ENCODE results near the gene TMEM151A.
"Not testable (repeated sequence)": the region's sequence is repeated elsewhere in the genome, so short reads cannot be mapped to it uniquely, and the experiment has no call there.

Gene TMEM151A

DNA sequence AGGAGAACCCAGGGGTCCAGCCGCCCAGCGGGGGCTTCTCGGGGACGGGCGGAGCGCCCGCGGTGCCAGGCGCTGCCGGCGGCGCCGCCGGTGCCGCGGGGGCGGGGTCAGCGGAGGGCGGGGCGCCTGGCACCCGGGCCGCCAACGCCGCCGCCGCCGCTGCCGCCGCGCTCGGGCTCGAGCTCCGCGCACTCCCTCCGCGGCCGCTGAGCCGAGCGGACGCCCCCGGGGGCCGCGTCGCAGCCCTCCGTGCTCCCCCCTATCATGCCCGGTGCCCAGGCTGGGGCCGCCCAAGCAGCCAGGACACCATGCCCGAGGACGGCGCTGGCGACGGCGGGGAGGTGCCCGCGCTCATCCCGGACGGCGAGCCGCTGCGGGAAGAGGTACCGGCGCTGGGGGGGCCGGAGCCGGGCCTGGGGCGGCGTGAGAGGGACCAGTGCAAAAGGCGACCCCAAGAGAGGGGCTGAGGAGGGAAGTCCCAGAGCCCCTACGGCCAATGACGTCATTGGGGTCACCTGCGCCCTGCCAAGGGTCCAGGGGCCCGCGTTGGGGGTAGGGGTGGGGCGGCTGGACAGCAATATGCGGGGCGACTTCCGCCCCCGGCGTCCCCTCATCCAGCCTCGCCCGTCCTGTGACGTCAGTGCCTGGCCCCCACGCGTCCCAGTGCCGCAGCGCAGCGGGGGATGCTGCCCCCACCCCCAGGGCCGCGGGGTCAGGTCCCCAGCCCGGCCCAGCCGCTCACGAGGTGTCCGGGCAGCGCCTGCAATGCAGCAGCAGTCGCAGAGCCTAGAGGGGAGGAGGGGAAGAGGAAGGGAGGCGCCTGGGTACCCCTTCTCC lies at the start of gene TMEM151A:
Gene TMEM151A (plus strand): TSS at position 189 of the 837 bp plus-strand sequence. CDS start 120 bp downstream, at position 309.
- peak in 1 of 3 experiments; percentile 25 for DNase-seq (ENCODE audit: low read depth in 3 of 3)

DNA sequence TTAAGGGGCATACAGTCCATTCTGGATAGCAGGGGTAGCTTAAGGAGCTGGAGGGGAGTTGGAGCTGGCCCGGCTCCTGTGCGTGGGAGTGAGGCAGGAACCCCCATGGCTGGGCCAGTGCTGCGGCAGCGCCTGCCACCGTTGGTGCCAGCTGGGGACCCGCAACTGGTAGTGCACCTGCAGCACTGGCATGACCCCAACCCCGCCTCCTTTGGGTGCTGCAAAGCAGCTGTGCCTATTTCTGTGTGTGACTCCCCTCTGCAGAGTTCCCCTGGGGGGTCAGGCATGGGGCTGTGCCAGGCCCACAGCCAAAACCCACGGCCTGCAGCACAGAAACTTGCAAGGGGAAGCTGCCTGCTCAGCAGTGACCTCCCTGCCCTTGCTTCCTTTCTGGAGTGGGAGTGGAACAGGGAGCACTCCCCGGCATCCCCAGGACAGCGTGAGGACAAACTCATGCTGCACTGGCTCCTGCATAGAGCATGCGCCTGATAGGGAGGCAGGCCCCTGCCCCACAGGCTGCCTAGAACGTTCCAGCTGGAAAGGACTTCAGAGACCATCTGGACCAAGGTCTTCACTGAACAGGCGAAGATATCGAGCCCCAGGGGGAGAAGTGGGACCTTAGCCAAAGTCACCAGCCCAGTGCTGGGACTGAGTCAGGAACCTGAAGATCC lies 49.5 kb upstream of the TMEM151A start:
- no peak for DNase-seq (ENCODE audit: low read depth in 3 of 3)

DNA sequence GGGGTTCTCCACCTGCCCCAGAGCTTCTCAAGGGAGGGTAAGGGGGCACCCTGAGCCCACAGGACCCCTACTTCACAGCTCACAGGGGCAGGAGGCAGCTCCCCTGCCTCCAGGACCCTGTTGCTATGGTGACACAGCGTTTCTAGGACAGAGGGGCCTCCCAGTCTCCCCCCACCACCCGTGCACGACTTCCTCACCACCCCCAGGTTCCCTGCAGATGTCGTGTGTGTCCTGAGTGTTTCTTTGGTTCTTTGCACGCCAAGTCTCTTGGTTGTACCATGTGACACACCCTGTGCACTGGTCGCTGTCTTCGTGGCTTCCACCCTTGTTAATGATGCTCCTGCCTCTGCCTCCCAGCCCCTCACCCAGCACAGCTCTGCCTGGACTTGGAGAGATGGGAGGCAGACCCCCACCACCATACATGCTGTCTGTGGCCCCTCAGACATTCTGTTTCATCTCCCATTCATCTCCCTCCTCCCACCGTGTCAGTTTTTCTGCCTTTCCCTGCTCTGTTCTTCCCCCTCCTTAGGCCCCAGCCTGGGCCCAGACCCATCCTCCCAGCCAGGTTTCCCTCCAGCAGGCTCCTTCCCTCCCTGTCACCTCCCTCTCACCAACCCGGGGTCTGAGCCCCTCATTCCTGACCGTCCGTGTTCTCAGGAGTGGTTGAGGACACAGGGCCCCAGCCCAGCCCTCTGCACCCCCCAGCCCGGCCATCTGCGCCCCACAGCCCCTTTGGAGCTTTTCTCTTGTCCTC lies 47.7 kb upstream of the TMEM151A start:
- DNase-seq (ENCODE audit: low read depth in 3 of 3) = no peak

DNA sequence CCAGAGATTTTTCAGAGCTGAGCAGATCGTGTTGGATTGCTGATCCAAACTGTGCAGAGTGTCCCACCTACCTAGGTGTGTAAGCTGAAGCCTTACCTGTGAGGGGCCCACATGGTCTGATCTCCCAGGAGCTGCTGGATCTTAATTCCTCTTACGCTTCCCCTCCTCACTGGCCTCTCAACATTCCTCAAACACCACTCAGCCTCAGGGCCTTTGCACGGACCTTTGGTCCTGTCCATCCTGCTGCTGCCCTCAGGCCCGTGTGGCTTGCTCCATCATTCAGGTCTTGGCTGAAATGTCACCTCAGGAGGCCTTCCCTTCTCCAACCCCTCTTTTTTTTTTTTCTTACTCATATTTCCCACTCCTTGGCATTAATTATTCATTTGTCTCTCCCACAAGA lies 44.4 kb upstream of the TMEM151A start:
- DNase-seq (ENCODE audit: low read depth in 3 of 3) = no peak

DNA sequence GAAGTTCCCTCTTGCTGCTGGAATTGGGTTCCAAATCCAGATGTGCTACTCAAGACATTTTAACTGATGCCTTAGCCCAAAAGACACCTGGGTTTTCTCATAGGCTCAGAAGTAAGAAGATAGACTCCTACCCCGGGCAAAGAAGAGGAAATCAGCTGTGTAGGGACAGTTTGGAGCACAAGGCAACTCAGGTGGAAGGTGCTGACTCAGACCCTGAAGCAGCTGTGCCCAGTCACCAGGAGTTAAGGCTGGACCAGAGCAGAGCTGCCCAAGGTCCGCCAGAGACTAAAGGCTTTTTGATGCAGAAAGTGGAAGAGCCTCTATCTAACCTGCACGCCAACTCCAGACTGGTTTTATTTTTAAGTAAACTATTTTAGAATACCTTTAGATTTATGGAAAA lies 43.9 kb upstream of the TMEM151A start:
- DNase-seq (ENCODE audit: low read depth in 3 of 3) = no peak

DNA sequence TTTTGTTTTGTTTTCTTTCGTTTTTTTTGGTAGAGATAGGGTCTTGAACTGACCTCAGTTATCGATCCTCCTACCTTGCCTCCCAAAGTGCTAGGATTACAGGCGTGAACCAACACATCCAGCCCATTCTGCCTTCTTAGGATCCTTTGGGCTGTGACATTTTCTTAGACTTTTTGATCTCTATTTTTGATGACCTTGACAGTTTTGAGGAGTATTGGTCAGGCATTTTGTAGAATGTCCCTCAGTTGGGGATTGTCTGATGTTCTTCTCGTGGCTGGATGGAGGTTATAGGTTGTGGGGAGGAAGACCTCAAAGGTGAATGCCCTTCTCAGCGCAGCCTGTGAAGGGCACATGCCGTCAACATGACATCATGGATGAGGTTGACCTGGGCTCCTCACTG lies 42.8 kb upstream of the TMEM151A start:
- DNase-seq (ENCODE audit: low read depth in 3 of 3) = no peak

DNA sequence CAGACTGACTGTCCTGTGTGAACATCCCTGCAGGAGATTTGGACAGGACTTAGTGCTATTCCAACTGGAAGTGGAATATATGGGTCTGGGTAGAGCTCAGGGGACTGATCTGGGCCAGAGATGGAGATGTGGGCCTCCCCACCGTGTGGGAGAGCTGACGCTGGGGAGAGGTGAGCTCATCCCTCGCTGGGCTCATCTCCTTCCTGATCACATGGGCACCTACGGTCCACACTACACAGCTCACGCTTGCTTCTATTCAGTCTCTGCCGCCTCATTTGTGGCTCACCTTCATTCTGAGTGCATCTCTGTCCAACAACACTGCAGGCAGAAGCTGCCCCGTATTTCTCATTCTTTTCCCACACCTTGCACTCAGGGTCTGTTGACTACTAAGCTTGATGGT lies 39.9 kb upstream of the TMEM151A start:
- DNase-seq (ENCODE audit: low read depth in 3 of 3) = no peak

DNA sequence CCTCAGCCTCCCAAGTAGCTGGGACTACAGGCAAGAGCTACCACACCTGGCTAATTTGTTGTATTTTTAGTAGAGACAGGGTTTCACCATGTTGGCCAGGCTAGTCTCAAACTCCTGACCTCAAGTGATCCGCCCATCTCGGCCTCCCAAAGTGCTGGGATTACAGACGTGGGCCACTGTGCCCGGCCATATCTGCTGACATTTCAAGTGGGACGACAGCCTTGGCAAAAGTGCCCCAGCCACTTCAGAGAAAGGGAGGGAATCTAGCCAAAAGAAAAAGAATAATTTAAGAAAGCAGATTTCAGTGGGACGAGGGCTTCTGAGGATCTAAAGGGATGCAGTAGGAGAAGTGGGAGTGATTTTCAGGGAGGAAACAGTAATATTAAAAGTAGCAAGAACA lies 38.6 kb upstream of the TMEM151A start:
- DNase-seq (ENCODE audit: low read depth in 3 of 3) = not testable (repeated sequence)

DNA sequence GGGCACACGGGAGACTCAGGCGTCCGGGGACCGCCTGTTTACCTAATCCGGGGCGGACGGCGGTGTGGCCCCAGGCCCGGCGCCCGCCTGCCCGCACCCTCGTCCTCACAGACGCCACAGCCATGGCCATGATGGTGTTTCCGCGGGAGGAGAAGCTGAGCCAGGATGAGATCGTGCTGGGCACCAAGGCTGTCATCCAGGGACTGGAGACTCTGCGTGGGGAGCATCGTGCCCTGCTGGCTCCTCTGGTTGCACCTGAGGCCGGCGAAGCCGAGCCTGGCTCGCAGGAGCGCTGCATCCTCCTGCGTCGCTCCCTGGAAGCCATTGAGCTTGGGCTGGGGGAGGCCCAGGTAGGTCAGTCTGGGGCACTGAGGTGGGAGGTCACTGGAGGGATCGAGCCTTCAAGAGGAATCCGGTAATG lies 33.2 kb upstream of the TMEM151A start:
- DNase-seq (ENCODE audit: low read depth in 3 of 3) = no peak

DNA sequence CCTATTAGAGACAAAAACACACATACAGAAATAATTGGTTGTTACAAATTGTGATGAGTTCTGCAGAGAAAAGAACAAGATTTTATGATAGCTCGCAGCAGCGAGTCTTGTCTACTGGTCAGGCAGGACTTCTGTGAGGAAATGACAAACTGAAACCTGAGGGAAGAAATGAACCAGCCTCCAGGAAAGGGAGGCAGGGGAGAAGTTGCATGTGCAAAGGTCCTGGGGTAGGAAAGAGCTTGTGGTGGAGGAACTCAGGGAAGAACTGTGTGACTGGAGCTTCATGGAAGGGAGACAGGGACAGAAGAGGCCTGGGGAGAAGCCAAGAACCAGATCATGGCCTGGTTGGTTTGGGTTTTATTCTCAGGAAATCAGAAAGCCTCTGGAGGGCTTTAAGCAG lies 32.5 kb upstream of the TMEM151A start:
- DNase-seq (ENCODE audit: low read depth in 3 of 3) = no peak

DNA sequence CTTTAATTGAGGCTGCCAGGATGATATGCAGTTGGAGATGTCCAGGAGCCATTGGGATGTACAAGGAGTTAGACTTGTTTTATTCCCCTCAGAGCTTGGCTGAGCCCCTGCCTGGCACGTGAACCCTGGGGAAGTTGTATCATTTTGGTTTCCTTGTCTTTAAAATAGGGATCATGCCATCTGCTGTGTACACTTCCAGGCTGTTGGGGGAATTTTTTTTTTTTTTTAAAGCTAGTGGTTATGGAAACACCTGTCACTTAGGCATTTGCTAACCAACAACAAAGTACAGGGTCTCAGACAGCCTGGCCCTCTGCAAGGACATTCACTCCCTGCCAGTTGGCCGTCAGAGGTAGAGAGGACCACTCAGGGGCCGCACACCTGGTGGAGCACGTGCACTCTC lies 31.7 kb upstream of the TMEM151A start:
- DNase-seq (ENCODE audit: low read depth in 3 of 3) = no peak

DNA sequence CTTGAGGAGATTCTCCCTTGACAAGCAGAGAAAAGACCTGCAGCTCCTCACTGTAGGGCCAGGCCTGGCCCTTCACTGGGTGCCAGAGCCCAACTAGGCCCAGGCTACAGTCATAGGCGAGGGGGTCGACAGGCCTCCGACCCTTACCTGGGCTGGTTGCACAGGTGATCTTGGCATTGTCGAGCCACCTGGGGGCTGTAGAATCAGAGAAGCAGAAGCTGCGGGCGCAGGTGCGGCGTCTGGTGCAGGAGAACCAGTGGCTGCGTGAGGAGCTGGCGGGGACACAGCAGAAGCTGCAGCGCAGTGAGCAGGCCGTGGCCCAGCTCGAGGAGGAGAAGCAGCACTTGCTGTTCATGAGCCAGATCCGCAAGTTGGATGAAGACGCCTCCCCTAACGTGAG lies 30.1 kb upstream of the TMEM151A start:
- DNase-seq (ENCODE audit: low read depth in 3 of 3) = no peak

DNA sequence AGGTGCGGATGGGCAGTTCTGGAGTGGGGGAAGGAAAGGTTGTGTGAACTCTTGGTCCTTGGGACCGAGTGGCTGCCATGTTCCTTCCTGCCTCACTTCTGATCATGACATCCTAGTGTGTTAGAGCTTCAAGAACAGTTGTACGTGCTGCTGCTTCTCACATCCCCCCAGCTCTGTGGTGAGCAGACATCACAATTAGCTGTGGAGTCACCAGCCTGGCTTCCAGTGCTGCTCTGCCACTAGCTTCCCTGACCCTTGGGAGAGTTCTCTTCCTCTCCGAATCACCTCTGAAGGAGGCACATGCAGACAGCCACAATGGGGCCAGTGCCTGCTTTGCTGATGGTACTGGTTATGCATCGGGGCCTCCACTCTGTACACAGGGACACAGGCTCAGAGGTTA lies 29.5 kb upstream of the TMEM151A start:
- DNase-seq (ENCODE audit: low read depth in 3 of 3) = no peak

DNA sequence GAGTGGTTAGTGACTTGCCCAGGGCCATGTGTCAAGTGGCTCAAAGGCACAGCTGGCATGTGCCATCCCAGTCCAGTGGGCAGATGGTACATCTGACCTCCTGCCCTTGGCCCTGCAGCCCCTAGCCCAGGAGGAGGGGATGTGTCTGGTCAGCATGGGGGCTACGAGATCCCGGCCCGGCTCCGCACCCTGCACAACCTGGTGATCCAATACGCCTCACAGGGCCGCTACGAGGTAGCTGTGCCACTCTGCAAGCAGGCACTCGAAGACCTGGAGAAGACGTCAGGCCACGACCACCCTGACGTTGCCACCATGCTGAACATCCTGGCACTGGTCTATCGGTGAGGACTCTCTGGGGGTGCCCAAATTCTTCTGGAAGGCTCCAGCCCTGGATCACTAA lies 29.0 kb upstream of the TMEM151A start:
- no peak for DNase-seq (ENCODE audit: low read depth in 3 of 3)

DNA sequence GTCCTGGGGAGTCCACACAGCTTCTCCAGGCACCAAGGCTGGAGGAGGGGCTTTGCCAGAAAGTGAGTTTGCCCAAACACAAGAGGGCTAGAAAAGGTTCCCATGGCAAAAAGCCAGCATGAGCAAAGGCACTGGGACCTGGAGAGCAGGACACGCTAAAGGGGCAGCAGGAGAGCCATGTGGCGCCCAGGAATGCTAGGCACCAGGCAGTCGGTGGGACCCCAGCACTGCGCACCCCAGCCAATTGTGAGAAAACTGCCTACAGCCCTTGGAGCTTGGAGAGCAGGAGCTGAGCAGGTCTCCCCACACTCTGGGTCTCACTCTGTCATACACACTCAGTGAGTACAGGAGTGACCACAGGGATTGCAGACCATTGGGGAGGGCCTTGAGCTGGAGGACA lies 28.5 kb upstream of the TMEM151A start:
- no peak for DNase-seq (ENCODE audit: low read depth in 3 of 3)

DNA sequence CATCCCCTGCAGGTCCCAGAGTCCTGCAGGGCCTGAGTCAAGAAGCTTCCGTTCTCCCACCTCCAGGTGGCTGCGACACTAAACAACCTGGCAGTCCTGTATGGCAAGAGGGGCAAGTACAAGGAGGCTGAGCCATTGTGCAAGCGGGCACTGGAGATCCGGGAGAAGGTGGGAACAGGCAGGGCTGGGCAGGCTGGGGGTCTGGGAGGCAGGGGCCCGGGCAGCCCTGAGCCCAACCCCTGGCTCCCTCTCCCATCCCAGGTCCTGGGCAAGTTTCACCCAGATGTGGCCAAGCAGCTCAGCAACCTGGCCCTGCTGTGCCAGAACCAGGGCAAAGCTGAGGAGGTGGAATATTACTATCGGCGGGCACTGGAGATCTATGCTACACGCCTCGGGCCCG lies 27.9 kb upstream of the TMEM151A start:
- DNase-seq (ENCODE audit: low read depth in 3 of 3) = no peak

DNA sequence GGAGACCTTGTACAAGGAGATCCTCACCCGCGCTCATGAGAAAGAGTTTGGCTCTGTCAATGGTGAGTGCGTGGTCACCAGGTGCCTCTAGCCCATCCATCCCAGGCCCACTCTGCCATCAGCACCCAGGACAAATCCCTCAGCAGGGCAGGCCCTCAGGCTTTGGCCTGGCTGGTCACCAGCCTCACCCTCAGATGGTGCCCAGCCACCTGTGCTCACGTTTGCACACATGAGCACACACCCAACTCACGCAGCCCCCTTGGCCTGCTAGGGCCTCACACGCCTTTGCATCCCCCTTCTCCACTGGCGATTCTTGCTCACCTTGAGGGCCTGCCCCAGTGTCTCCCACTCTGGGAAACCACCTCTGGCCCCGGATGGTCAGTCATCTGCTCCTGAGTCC lies 27.3 kb upstream of the TMEM151A start:
- no peak for DNase-seq (ENCODE audit: low read depth in 3 of 3)

DNA sequence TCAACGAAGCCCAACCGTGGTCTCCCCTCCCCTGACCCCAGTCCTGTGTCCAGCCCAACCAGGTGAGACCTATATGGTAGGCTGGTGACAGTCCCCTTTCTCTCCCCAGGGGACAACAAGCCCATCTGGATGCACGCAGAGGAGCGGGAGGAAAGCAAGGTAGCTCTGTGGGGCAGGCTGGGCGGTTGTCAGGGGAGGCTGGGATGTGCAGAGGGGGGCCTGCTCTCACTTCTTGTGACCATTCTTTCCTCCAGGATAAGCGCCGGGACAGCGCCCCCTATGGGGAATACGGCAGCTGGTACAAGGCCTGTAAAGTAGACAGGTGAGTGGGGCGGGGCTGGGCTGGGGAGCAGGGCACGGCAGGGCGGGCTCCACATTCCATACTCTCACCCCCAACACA lies 26.8 kb upstream of the TMEM151A start:
- DNase-seq (ENCODE audit: low read depth in 3 of 3) = peak in 1 of 3 experiments; percentile 43

DNA sequence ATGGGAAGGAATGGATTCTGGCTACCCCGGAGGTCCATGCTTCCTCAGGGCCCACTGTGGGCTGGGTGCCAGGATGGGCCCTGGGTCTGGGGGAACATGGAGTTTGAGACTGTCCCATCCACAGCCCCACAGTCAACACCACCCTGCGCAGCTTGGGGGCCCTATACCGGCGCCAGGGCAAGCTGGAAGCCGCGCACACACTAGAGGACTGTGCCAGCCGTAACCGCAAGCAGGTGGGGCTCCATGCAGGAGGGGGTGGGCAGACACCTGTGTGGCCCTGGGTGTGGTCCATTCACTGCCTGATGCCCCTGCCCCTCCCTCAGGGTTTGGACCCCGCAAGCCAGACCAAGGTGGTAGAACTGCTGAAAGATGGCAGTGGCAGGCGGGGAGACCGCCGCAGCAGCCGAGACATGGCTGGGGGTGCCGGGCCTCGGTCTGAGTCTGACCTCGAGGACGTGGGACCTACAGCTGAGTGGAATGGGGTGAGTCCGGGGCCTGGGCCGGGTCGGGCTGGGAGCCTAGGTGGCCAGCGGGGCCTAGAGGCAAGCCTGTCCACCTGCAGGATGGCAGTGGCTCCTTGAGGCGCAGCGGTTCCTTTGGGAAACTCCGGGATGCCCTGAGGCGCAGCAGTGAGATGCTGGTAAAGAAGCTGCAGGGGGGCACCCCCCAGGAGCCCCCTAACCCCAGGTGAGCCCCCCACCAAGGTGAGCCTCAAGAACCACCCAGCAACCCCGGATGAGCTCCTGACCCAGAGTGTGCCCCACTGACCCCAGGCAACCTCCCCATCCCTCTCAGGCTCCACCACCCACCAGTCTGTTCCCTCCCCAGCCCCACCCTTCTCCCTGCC lies 25.9 kb upstream of the TMEM151A start:
- no peak for DNase-seq (ENCODE audit: low read depth in 3 of 3)

DNA sequence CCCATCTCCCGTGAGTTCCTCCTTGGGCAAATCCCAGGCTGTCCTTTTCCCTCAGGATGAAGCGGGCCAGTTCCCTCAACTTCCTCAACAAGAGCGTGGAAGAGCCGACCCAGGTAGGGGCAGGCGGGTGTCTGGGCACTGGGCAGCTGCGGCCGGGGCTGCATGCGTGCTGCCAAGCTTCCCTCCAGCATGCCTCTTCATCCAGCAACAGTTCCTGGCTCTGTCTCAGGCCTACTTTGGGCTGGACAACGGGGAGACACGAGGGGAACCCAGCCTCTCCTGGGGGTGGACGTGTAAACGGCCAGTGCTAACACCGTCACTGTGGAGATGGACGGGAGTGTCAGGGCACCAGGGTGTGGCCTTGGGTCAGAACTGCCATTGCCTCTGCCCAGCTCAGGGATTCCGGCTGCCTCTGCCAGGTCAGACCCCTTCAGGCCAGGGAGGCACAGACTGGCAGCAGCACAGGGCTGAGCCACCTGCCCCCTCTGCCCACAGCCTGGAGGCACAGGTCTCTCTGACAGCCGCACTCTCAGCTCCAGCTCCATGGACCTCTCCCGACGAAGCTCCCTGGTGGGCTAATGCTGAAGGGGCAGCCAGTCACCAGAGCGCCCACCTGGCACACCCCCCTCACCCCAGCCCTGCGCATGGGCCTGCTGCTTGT lies 25.2 kb upstream of the TMEM151A start:
- DNase-seq (ENCODE audit: low read depth in 3 of 3) = no peak

DNA sequence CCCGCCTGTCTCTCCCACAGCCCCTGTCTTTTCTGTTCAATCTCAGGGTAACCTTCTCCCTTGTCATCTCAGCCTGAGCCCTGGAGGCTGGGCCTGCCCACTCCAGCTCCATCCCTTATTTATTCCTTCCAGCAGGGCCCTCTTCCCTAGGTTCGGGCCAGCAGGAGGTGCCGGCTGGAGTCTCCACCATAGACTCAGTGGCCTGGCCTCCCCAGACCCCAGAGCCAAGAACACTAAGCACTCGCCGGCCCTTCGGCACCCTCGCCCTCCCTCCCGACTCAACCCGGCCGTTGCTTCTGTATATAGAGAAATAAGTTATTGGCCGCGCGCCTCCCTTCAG lies 24.7 kb upstream of the TMEM151A start:
- DNase-seq (ENCODE audit: low read depth in 3 of 3) = no peak

Measured in stimulated activated CD4-positive, alpha-beta T cell treated with anti-CD3 and anti-CD28 coated beads, TNF-alpha, amount 100 ng/mL, for 24 hours (primary cell).